BLaER1 (cell line): Measurements from ENCODE around the gene UNC13D.

ENCODE experiments used
- H3K27ac ChIP-seq: shearing (Covaris generic); formaldehyde crosslinking; 2 replicates; pipeline ENCODE4 v1.8.1; 2022
- H3K27me3 ChIP-seq: shearing (Covaris generic); formaldehyde crosslinking; 2 replicates; pipeline ENCODE4 v1.8.1; 2022
- H3K36me3 ChIP-seq: shearing (Covaris generic); formaldehyde crosslinking; 2 replicates; pipeline ENCODE4 v1.8.1; 2022
- H3K4me1 ChIP-seq: shearing (Covaris generic); formaldehyde crosslinking; 2 replicates; pipeline ENCODE4 v1.8.1; 2022
- H3K4me2 ChIP-seq: shearing (Covaris generic); formaldehyde crosslinking; 2 replicates; pipeline ENCODE4 v1.8.1; 2022
- H3K4me3 ChIP-seq: shearing (Covaris generic); formaldehyde crosslinking; 2 replicates; pipeline ENCODE4 v1.8.1; 2022
- H3K9ac ChIP-seq: shearing (Covaris generic); formaldehyde crosslinking; 2 replicates; pipeline ENCODE4 v1.8.1; 2022
- H3K9me3 ChIP-seq: shearing (Covaris generic); formaldehyde crosslinking; 2 replicates; pipeline ENCODE4 v1.8.1; 2022
- H4K20me1 ChIP-seq: shearing (Covaris generic); formaldehyde crosslinking; 2 replicates; pipeline ENCODE4 v1.8.1; 2022
- Cebpa-rat ChIP-seq: shearing (Covaris generic); IDR thresholded peaks from 2 replicates; pipeline ENCODE4 v1.8.1; 2022

The UNC13D gene

GRCh38 chr17:75828076-75828400 lies 16.2 kb downstream of the UNC13D start:
- peak overlapping the region; percentile 86 for H3K4me2 ChIP-seq
- peak overlapping the region; percentile 19; the same call in 1 of the 2 replicates for H3K4me3 ChIP-seq
- no peak for TF ChIP-seq Cebpa-rat
- H3K27ac ChIP-seq, result peak overlapping the region; percentile 84
- peaks cover 72% of the 10 kb centered on the region for H3K36me3 ChIP-seq
- H3K9ac ChIP-seq, result peak overlapping the region; percentile 59; the same call in 1 of the 2 replicates
- no peaks in the 10 kb centered on the region for H3K27me3 ChIP-seq
- H4K20me1 ChIP-seq, result peaks cover 39% of the 10 kb centered on the region
- peaks cover 69% of the 10 kb centered on the region for H3K4me1 ChIP-seq
- no peaks in the 10 kb centered on the region for H3K9me3 ChIP-seq

GRCh38 chr17:75827308-75828075 lies 16.7 kb downstream of the UNC13D start:
- Histone ChIP-seq H3K27ac (peak overlapping the region; percentile 84), H3K9ac (peak overlapping the region; percentile 59), H4K20me1 (peaks cover 44% of the 10 kb centered on the region), H3K9me3 (no peaks in the 10 kb centered on the region), H3K4me3 (peak overlapping the region; percentile 19), H3K36me3 (peaks cover 77% of the 10 kb centered on the region), H3K4me2 (peak overlapping the region; percentile 86), H3K4me1 (peaks cover 64% of the 10 kb centered on the region), H3K27me3 (no peaks in the 10 kb centered on the region)
- no peak for TF ChIP-seq Cebpa-rat

- H3K4me1 ChIP-seq, result peaks cover 64% of the 10 kb centered on the region
- peaks cover 52% of the 10 kb centered on the region for H4K20me1 ChIP-seq
- no peaks in the 10 kb centered on the region for H3K27me3 ChIP-seq
- H3K4me3 ChIP-seq, result peak overlapping the region; percentile 19
- H3K27ac ChIP-seq, result peak overlapping the region; percentile 84
- H3K4me2 ChIP-seq, result peak overlapping the region; percentile 86
- peak overlapping the region; percentile 59 for H3K9ac ChIP-seq
- no peak for TF ChIP-seq Cebpa-rat
- peaks cover 85% of the 10 kb centered on the region for H3K36me3 ChIP-seq
- H3K9me3 ChIP-seq, result no peaks in the 10 kb centered on the region
These were observed 17.5 kb downstream of the UNC13D start for GRCh38 chr17:75826561-75827307.

DNA sequence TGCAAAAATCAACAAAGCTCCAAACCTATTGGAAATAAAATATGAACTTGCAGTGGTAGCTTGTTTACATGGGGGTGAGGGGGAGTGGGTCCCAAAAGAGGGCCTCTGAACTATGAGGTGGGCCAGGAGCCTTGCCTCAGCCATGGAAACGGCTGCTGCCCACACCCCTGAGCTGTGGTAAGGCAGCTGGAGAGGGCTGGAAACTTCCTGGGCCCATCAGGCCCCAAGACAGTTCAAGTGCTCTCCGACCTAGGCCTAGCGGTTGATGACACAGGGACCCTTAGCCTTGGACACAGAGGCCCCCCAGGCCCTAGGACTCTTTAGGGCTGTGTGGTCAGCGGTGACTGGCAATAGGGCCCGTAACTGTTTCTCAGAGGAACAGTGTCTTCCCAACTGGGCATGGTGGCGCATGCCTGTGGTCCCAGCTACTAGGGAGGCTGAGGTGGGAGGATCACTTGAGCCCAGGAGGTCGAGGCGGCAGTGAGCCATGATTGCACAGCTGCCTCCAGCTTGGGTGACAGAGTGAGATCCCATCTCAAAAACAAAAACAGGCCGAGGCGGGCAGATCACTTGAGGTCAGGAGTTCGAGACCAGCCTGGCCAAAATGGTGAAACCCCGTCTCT lies 18.3 kb downstream of the UNC13D start:
- H3K27me3 ChIP-seq, result no peaks in the 10 kb centered on the region
- peaks cover 57% of the 10 kb centered on the region for H3K4me1 ChIP-seq
- H3K4me2 ChIP-seq, result peak overlapping the region; percentile 86; the same call in 1 of the 2 replicates
- H3K36me3 ChIP-seq, result peaks cover 90% of the 10 kb centered on the region
- H3K27ac ChIP-seq, result peak overlapping the region; percentile 84
- no peak overlapping the region for H3K9ac ChIP-seq
- H3K9me3 ChIP-seq, result no peaks in the 10 kb centered on the region
- TF ChIP-seq Cebpa-rat, result no peak
- H3K4me3 ChIP-seq, result no peak overlapping the region
- H4K20me1 ChIP-seq, result peaks cover 60% of the 10 kb centered on the region

- Histone ChIP-seq H3K4me2 (no peak overlapping the region), H3K36me3 (peaks cover 90% of the 10 kb centered on the region), H3K4me1 (peaks cover 51% of the 10 kb centered on the region), H3K27ac (peak overlapping the region; percentile 84), H4K20me1 (peaks cover 64% of the 10 kb centered on the region), H3K9ac (no peak overlapping the region), H3K4me3 (no peak overlapping the region), H3K9me3 (no peaks in the 10 kb centered on the region), H3K27me3 (no peaks in the 10 kb centered on the region)
- no peak for TF ChIP-seq Cebpa-rat
These were observed 19.1 kb downstream of the UNC13D start for GRCh38 chr17:75825149-75825552.

GRCh38 chr17:75824666-75825065 lies 19.5 kb downstream of the UNC13D start:
- Histone ChIP-seq H3K4me1 (peaks cover 46% of the 10 kb centered on the region), H4K20me1 (peaks cover 64% of the 10 kb centered on the region), H3K27me3 (no peaks in the 10 kb centered on the region), H3K9me3 (no peaks in the 10 kb centered on the region), H3K4me3 (no peak overlapping the region), H3K27ac (peak overlapping the region; percentile 49; the same call in 1 of the 2 replicates), H3K36me3 (peaks cover 90% of the 10 kb centered on the region), H3K4me2 (no peak overlapping the region), H3K9ac (no peak overlapping the region)
- TF ChIP-seq Cebpa-rat, result no peak

DNA sequence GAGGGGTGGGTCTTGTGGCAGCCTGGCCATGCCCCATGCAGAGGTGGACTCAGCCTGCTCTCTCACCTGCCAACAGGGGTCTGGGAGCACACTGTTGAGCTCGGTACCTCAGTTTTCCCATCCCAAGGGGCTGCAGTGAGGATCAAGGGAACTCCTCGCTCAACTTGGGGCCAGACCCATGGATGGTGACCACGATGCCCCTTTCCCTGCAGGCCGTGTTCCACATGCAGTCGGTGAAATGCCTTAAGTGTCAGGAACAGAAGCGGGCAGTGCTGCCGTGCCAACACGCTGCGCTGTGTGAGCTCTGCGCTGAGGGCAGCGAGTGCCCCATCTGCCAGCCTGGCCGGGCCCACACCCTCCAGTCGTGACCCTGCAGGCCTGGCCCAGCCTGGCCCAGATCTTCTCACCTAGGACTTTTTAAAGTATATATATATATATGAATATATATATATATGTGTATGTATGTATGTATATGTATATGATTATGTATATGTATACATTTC lies 20.1 kb downstream of the UNC13D start:
- Histone ChIP-seq H3K27ac (no peak overlapping the region), H3K4me3 (no peak overlapping the region), H3K9me3 (no peaks in the 10 kb centered on the region), H3K4me1 (peaks cover 44% of the 10 kb centered on the region), H3K4me2 (no peak overlapping the region), H3K9ac (no peak overlapping the region), H3K36me3 (peaks cover 89% of the 10 kb centered on the region), H4K20me1 (peaks cover 64% of the 10 kb centered on the region), H3K27me3 (no peaks in the 10 kb centered on the region)
- TF ChIP-seq Cebpa-rat, result no peak

DNA sequence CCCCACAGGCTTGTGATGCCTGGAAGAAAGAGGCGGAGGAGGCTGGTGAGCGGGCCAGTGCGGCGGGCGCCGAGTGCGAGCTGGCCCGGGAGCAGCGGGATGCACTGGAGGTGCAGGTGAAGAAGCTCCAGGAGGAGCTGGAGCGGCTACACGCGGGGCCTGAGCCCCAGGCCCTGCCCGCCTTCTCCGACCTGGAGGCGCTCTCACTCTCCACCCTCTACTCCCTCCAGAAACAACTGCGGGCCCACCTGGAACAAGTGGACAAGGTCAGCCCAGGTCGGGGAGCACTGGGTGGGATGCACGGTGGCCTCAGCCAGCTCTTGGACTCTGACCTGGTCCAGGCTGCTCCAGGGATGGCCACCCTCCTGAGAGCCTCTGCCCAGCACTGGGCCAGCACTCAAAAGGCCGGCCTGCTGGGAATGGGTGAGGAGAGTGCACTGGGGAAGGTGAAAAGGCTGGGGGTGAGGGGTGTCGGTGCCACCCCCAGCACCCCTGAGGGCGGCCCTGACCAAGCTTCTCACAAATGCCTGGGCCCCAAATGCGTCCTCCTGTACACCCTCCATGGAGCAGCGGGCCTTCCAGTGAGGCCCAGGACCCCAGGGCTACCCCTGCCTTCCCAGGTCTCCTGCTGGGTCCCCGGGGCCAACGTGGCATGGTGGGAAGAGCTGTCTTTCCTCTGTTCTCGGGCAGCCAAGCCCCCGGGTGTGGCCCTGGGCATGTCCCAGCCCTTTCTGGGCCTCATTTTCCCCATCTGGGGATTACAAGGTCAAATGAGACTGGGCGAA lies 20.8 kb downstream of the UNC13D start:
- Histone ChIP-seq H3K9me3 (no peaks in the 10 kb centered on the region), H3K9ac (0 out of 2 replicates have a peak overlapping the region, but pooled peaks have one; percentile 10), H3K4me3 (no peak overlapping the region), H4K20me1 (peaks cover 60% of the 10 kb centered on the region), H3K27ac (no peak overlapping the region), H3K36me3 (peaks cover 89% of the 10 kb centered on the region), H3K4me2 (no peak overlapping the region), H3K4me1 (peaks cover 37% of the 10 kb centered on the region), H3K27me3 (no peaks in the 10 kb centered on the region)
- no peak for TF ChIP-seq Cebpa-rat

GRCh38 chr17:75822800-75823166 lies 21.4 kb downstream of the UNC13D start:
- H3K4me2 ChIP-seq, result no peak overlapping the region
- no peak overlapping the region for H3K4me3 ChIP-seq
- H3K9ac ChIP-seq, result 0 out of 2 replicates have a peak overlapping the region, but pooled peaks have one; percentile 10
- peaks cover 58% of the 10 kb centered on the region for H4K20me1 ChIP-seq
- H3K27ac ChIP-seq, result 0 out of 2 replicates have a peak overlapping the region, but pooled peaks have one; percentile 41
- H3K4me1 ChIP-seq, result peaks cover 31% of the 10 kb centered on the region
- TF ChIP-seq Cebpa-rat, result no peak
- H3K9me3 ChIP-seq, result no peaks in the 10 kb centered on the region
- peaks cover 89% of the 10 kb centered on the region for H3K36me3 ChIP-seq
- no peaks in the 10 kb centered on the region for H3K27me3 ChIP-seq
